Activated CD4-positive, alpha-beta T cell treated with anti-CD3 and anti-CD28 coated beads for 36 hours (primary cell): ENCODE data around the gene EPHB2. TPM values are rescaled to one million over a fixed set of nuclear protein-coding genes. Genes with fewer than 3 reads are reported as not detected.
"Not testable (repeated sequence)": the region's sequence is repeated elsewhere in the genome, so short reads cannot be mapped to it uniquely, and the experiment has no call there.

ENCODE experiments used
- ATAC-seq: fragments of 200-7000 bp; cut with Tn5 transposase; one replicate; pipeline ENCODE4 v1.10.0; 2021; ENCODE audit warnings: mild to moderate bottlenecking, moderate library complexity
- CTCF ChIA-PET: fragments of 350-600 bp; sonication (Branson Sonifier 250); formaldehyde crosslinking; loops from one replicate; lab custom pipeline; 2021; ENCODE audit warnings: antibody characterized with exemption; lab: Charles Lee
- POLR2A ChIA-PET: fragments of 350-600 bp; sonication (Branson Sonifier 250); formaldehyde crosslinking; loops from one replicate; lab custom pipeline; 2021; ENCODE audit warnings: antibody characterized with exemption, inconsistent platforms; lab: Charles Lee
- DNase-seq: peaks from one replicate; pipeline ENCODE4 v3.0.0-alpha.2; 2020
- H3K27ac Mint-ChIP-seq: one replicate; pipeline ENCODE4 v1.8.0; 2021; ENCODE audit warnings: mixed read lengths
- H3K27me3 Mint-ChIP-seq: one replicate; pipeline ENCODE4 v1.8.0; 2021; ENCODE audit warnings: mixed read lengths
- H3K36me3 Mint-ChIP-seq: one replicate; pipeline ENCODE4 v1.8.0; 2021; ENCODE audit warnings: low read depth, mixed read lengths
- H3K4me1 Mint-ChIP-seq: one replicate; pipeline ENCODE4 v1.8.0; 2021; ENCODE audit warnings: mixed read lengths
- H3K4me3 Mint-ChIP-seq: one replicate; pipeline ENCODE4 v1.8.0; 2021; ENCODE audit warnings: mild to moderate bottlenecking, moderate library complexity, mixed read lengths
- H3K9me3 Mint-ChIP-seq: one replicate; pipeline ENCODE4 v1.8.0; 2021; ENCODE audit warnings: low read depth, mixed read lengths
- intact Hi-C, 2 experiments: fragments of 100-400 bp; cut with DNase I in 1 of 2; cut with micrococcal nuclease in 1 of 2; formaldehyde crosslinking; loops; one replicate each; pipeline versions ENCODE4 v1.14.2 to v1.15.1; 2022 to 2024; cut with DNase I, micrococcal nuclease
- total RNA-seq, 2 experiments: library from RNA; stranded (reverse); gene quantifications; one replicate each; pipeline ENCODE4 v1.2.3, GENCODE V29; 2021

Gene EPHB2
- total RNA-seq, 2 experiments from 2014 or later: not detected

- CTCF ChIA-PET: no interaction called here
- no peak overlapping the region for H3K27ac Mint-ChIP-seq
- no peak overlapping the region for H3K4me3 Mint-ChIP-seq
- intact Hi-C loops: no loop called here
- POLR2A ChIA-PET: no interaction called here
- no peaks in the 10 kb centered on the region for H3K4me1 Mint-ChIP-seq
- H3K9me3 Mint-ChIP-seq: no peaks in the 10 kb centered on the region
- no peak for DNase-seq
- H3K27me3 Mint-ChIP-seq: no peaks in the 10 kb centered on the region
- no peaks in the 10 kb centered on the region for H3K36me3 Mint-ChIP-seq
- ATAC-seq: no peak
Observed at GRCh38 chr1:22828484-22829308, 118.1 kb downstream of the EPHB2 start.

GRCh38 chr1:22829309-22829989, 118.8 kb downstream of the EPHB2 start:
- Mint-ChIP-seq H3K27ac (no peak overlapping the region), H3K27me3 (no peaks in the 10 kb centered on the region), H3K4me3 (no peak overlapping the region), H3K9me3 (no peaks in the 10 kb centered on the region), H3K4me1 (no peaks in the 10 kb centered on the region), H3K36me3 (no peaks in the 10 kb centered on the region)
- DNase-seq (no peak), ATAC-seq (no peak)
- CTCF ChIA-PET: no interaction called here
- intact Hi-C loops: no loop called here
- POLR2A ChIA-PET: no interaction called here

GRCh38 chr1:22830041-22830566, 119.5 kb downstream of the EPHB2 start:
- ChIA-PET CTCF (no interaction called here), POLR2A (no interaction called here)
- H3K36me3 Mint-ChIP-seq: no peaks in the 10 kb centered on the region
- no peak overlapping the region for H3K4me3 Mint-ChIP-seq
- H3K4me1 Mint-ChIP-seq: no peaks in the 10 kb centered on the region
- no peaks in the 10 kb centered on the region for H3K27me3 Mint-ChIP-seq
- no peak overlapping the region for H3K27ac Mint-ChIP-seq
- ATAC-seq (no peak), DNase-seq (no peak)
- intact Hi-C loops: no loop called here
- H3K9me3 Mint-ChIP-seq: no peaks in the 10 kb centered on the region

GRCh38 chr1:22830757-22831340, 120.2 kb downstream of the EPHB2 start:
- Mint-ChIP-seq H3K4me3 (no peak overlapping the region), H3K9me3 (no peaks in the 10 kb centered on the region), H3K36me3 (no peaks in the 10 kb centered on the region), H3K27ac (no peak overlapping the region), H3K4me1 (no peaks in the 10 kb centered on the region), H3K27me3 (no peaks in the 10 kb centered on the region)
- intact Hi-C loops: no loop called here
- POLR2A ChIA-PET: no interaction called here
- CTCF ChIA-PET: no interaction called here
- no peak for DNase-seq
- no peak for ATAC-seq

- no peaks in the 10 kb centered on the region for H3K36me3 Mint-ChIP-seq
- no peaks in the 10 kb centered on the region for H3K27me3 Mint-ChIP-seq
- no peak overlapping the region for H3K4me3 Mint-ChIP-seq
- no peaks in the 10 kb centered on the region for H3K9me3 Mint-ChIP-seq
- intact Hi-C loops: no loop called here
- peak; percentile 91 for ATAC-seq
- peak; percentile 38 for DNase-seq
- no peak overlapping the region for H3K27ac Mint-ChIP-seq
- ChIA-PET CTCF (no interaction called here), POLR2A (no interaction called here)
- H3K4me1 Mint-ChIP-seq: no peaks in the 10 kb centered on the region
Observed at GRCh38 chr1:22831729-22832413, 121.2 kb downstream of the EPHB2 start.

GRCh38 chr1:22832414-22832786, 121.8 kb downstream of the EPHB2 start:
- Mint-ChIP-seq H3K9me3 (no peaks in the 10 kb centered on the region), H3K4me1 (no peaks in the 10 kb centered on the region), H3K27me3 (no peaks in the 10 kb centered on the region), H3K36me3 (no peaks in the 10 kb centered on the region), H3K4me3 (no peak overlapping the region), H3K27ac (no peak overlapping the region)
- DNase-seq: no peak
- CTCF ChIA-PET: no interaction called here
- POLR2A ChIA-PET: no interaction called here
- intact Hi-C loops: no loop called here
- ATAC-seq: no peak

GRCh38 chr1:22833699-22834098, 123.1 kb downstream of the EPHB2 start:
- CTCF ChIA-PET: interaction anchor here (0.6 kb wide), 1 partner anchor 87 kb away, joined by 3 read pairs; no protein-coding TSS in a partner anchor
- Mint-ChIP-seq H3K9me3 (no peaks in the 10 kb centered on the region), H3K27ac (no peak overlapping the region), H3K4me1 (no peaks in the 10 kb centered on the region), H3K27me3 (peaks cover 3% of the 10 kb centered on the region), H3K36me3 (no peaks in the 10 kb centered on the region), H3K4me3 (no peak overlapping the region)
- ATAC-seq (no peak), DNase-seq (no peak)
- intact Hi-C loops: no loop called here
- POLR2A ChIA-PET: no interaction called here

- H3K9me3 Mint-ChIP-seq, H3K36me3 Mint-ChIP-seq, H3K4me1 Mint-ChIP-seq, DNase-seq, intact Hi-C loops, POLR2A ChIA-PET, H3K4me3 Mint-ChIP-seq, H3K27me3 Mint-ChIP-seq, ATAC-seq, H3K27ac Mint-ChIP-seq: not testable (repeated sequence)
- CTCF ChIA-PET: interaction anchor here (0.6 kb wide), 1 partner anchor 86 kb away, joined by 3 read pairs; no protein-coding TSS in a partner anchor
Observed at GRCh38 chr1:22834420-22834819, 123.8 kb downstream of the EPHB2 start.

GRCh38 chr1:22835636-22836319, 125.1 kb downstream of the EPHB2 start:
- Mint-ChIP-seq H3K9me3 (no peaks in the 10 kb centered on the region), H3K27me3 (peaks cover 6% of the 10 kb centered on the region), H3K4me3 (no peak overlapping the region), H3K36me3 (no peaks in the 10 kb centered on the region), H3K4me1 (no peaks in the 10 kb centered on the region), H3K27ac (no peak overlapping the region)
- no peak for ATAC-seq
- ChIA-PET POLR2A (no interaction called here), CTCF (interaction anchor here (1.2 kb wide), 1 partner anchor 26 kb away, joined by 4 read pairs; no protein-coding TSS in a partner anchor)
- intact Hi-C loops: no loop called here
- DNase-seq: no peak

- H3K4me1 Mint-ChIP-seq: no peaks in the 10 kb centered on the region
- POLR2A ChIA-PET: no interaction called here
Observed at GRCh38 chr1:22836850-22837249, 126.2 kb downstream of the EPHB2 start.

GRCh38 chr1:22837332-22837731, 126.7 kb downstream of the EPHB2 start:
- ChIA-PET CTCF (interaction anchor here (1.2 kb wide), 1 partner anchor 24 kb away, joined by 4 read pairs; no protein-coding TSS in a partner anchor), POLR2A (no interaction called here)
- intact Hi-C loops: no loop called here
- DNase-seq: no peak
- H3K9me3 Mint-ChIP-seq: no peaks in the 10 kb centered on the region
- ATAC-seq: no peak
- no peak overlapping the region for H3K27ac Mint-ChIP-seq
- no peaks in the 10 kb centered on the region for H3K36me3 Mint-ChIP-seq
- no peak overlapping the region for H3K4me3 Mint-ChIP-seq
- H3K27me3 Mint-ChIP-seq: peaks cover 6% of the 10 kb centered on the region
- H3K4me1 Mint-ChIP-seq: no peaks in the 10 kb centered on the region

More at GRCh38 chr1:22836850-22837249, 126.2 kb downstream of the EPHB2 start:
- no peaks in the 10 kb centered on the region for H3K36me3 Mint-ChIP-seq
- peaks cover 6% of the 10 kb centered on the region for H3K27me3 Mint-ChIP-seq
- no peak for DNase-seq
- intact Hi-C loops: no loop called here
- H3K4me3 Mint-ChIP-seq: no peak overlapping the region
- CTCF ChIA-PET: interaction anchor here (1.2 kb wide), 1 partner anchor 25 kb away, joined by 4 read pairs; no protein-coding TSS in a partner anchor
- H3K27ac Mint-ChIP-seq: no peak overlapping the region
- no peak for ATAC-seq
- H3K9me3 Mint-ChIP-seq: no peaks in the 10 kb centered on the region
